ELR (cell line): ENCODE data around the gene RASA3.
"Not testable (repeated sequence)": the region's sequence is repeated elsewhere in the genome, so short reads cannot be mapped to it uniquely, and the experiment has no call there.

Source experiments
- DNase-seq: peaks from one replicate; pipeline ENCODE4 v3.0.0-alpha.2; 2015; ENCODE audit warnings: low read depth

RASA3 gene

GRCh38 chr13:114126789-114127472 lies 5.5 kb downstream of the RASA3 start:
- DNase-seq = no peak

GRCh38 chr13:114126086-114126485 lies 6.3 kb downstream of the RASA3 start:
- not testable (repeated sequence) for DNase-seq

- DNase-seq = no peak
Observed at GRCh38 chr13:114125589-114125988, 6.8 kb downstream of the RASA3 start.

- peak; percentile 90 for DNase-seq
Observed at GRCh38 chr13:114124921-114125320, 7.5 kb downstream of the RASA3 start.

GRCh38 chr13:114124431-114124830 lies 8.0 kb downstream of the RASA3 start:
- DNase-seq = no peak

- DNase-seq = no peak
Observed at GRCh38 chr13:114123876-114124275, 8.5 kb downstream of the RASA3 start.

GRCh38 chr13:114123448-114123847 lies 9.0 kb downstream of the RASA3 start:
- no peak for DNase-seq

GRCh38 chr13:114122591-114123211 lies 9.7 kb downstream of the RASA3 start:
- DNase-seq = no peak

GRCh38 chr13:114122127-114122511 lies 10.3 kb downstream of the RASA3 start:
- no peak for DNase-seq

- no peak for DNase-seq
Observed at GRCh38 chr13:114121496-114122126, 10.8 kb downstream of the RASA3 start.

GRCh38 chr13:114121031-114121430 lies 11.4 kb downstream of the RASA3 start:
- no peak for DNase-seq

- no peak for DNase-seq
Observed at GRCh38 chr13:114120591-114121011, 11.8 kb downstream of the RASA3 start.

- peak; percentile 96 for DNase-seq
Observed at GRCh38 chr13:114119196-114119595, 13.2 kb downstream of the RASA3 start.

GRCh38 chr13:114118511-114119123 lies 13.8 kb downstream of the RASA3 start:
- DNase-seq = peak; percentile 74

- DNase-seq = no peak
Observed at GRCh38 chr13:114118086-114118485, 14.3 kb downstream of the RASA3 start.

GRCh38 chr13:114117341-114117874 lies 15.0 kb downstream of the RASA3 start:
- not testable (repeated sequence) for DNase-seq

GRCh38 chr13:114116734-114117133 lies 15.7 kb downstream of the RASA3 start:
- no peak for DNase-seq

GRCh38 chr13:114115796-114116195 lies 16.6 kb downstream of the RASA3 start:
- DNase-seq = no peak

- peak; percentile 98 for DNase-seq
Observed at GRCh38 chr13:114115191-114115671, 17.2 kb downstream of the RASA3 start.

GRCh38 chr13:114114666-114115065 lies 17.8 kb downstream of the RASA3 start:
- DNase-seq = not testable (repeated sequence)

GRCh38 chr13:114114006-114114640 lies 18.3 kb downstream of the RASA3 start:
- no peak for DNase-seq

GRCh38 chr13:114113395-114113794 lies 19.0 kb downstream of the RASA3 start:
- not testable (repeated sequence) for DNase-seq
